ENCODE measurements around the gene MAPKAPK2. TPM values are rescaled to one million over a fixed set of nuclear protein-coding genes. Genes with fewer than 3 reads are reported as not detected.
"Not testable (repeated sequence)": the region's sequence is repeated elsewhere in the genome, so short reads cannot be mapped to it uniquely, and the experiment has no call there.

The MAPKAPK2 gene
- polyA plus RNA-seq, 1 donor from 2014 or later = 9.0 TPM

- no peak for TF ChIP-seq SMC3 (conservative IDR thresholded peaks at IDR 0.05; ENCODE audit: poor library complexity)
These were observed 76.6 kb downstream of the MAPKAPK2 start (continued) for GRCh38 chr1:206761159-206761768.

- not testable (repeated sequence) for H3K27ac ChIP-seq (ENCODE audit: low read length); H3K9me3 ChIP-seq (ENCODE audit: low read length); H3K9me2 ChIP-seq (ENCODE audit: insufficient read depth, low read length); H3K27me3 ChIP-seq (ENCODE audit: insufficient read depth, low read depth, low read length); H2AFZ ChIP-seq (ENCODE audit: low read depth, low read length); H4K20me1 ChIP-seq (ENCODE audit: insufficient read depth); H3K36me3 ChIP-seq (ENCODE audit: insufficient read depth, low read length); H3K9ac ChIP-seq (ENCODE audit: low read length); H3F3A ChIP-seq (ENCODE audit: insufficient read depth, low read length, poor library complexity, severe bottlenecking); H3K4me3 ChIP-seq (ENCODE audit: low read length); H3K4me2 ChIP-seq (ENCODE audit: low read length); H3K79me2 ChIP-seq (replicated peaks; ENCODE audit: insufficient read depth, low read length)
These were observed 78.1 kb downstream of the MAPKAPK2 start for GRCh38 chr1:206762741-206763364.

GRCh38 chr1:206765771-206766170 lies 81.1 kb downstream of the MAPKAPK2 start:
- not testable (repeated sequence) for H3K9me3 ChIP-seq (ENCODE audit: low read length); H3K79me2 ChIP-seq (replicated peaks; ENCODE audit: insufficient read depth, low read length); H3K27me3 ChIP-seq (ENCODE audit: insufficient read depth, low read depth, low read length); H4K20me1 ChIP-seq (ENCODE audit: insufficient read depth); H3K4me2 ChIP-seq (ENCODE audit: low read length); H3K9me2 ChIP-seq (ENCODE audit: insufficient read depth, low read length); H3K27ac ChIP-seq (ENCODE audit: low read length); H3K36me3 ChIP-seq (ENCODE audit: insufficient read depth, low read length); H3K9ac ChIP-seq (ENCODE audit: low read length); H2AFZ ChIP-seq (ENCODE audit: low read depth, low read length); H3F3A ChIP-seq (ENCODE audit: insufficient read depth, low read length, poor library complexity, severe bottlenecking); H3K4me3 ChIP-seq (ENCODE audit: low read length)

GRCh38 chr1:206766251-206766856 lies 81.6 kb downstream of the MAPKAPK2 start:
- Histone ChIP-seq H2AFZ (ENCODE audit: low read depth, low read length) (no peak overlapping the region), H3F3A (ENCODE audit: insufficient read depth, low read length, poor library complexity, severe bottlenecking) (no peaks in the 10 kb centered on the region), H3K27me3 (ENCODE audit: insufficient read depth, low read depth, low read length) (no peaks in the 10 kb centered on the region), H3K27ac (ENCODE audit: low read length) (no peak overlapping the region), H3K9ac (ENCODE audit: low read length) (no peak overlapping the region), H4K20me1 (ENCODE audit: insufficient read depth) (no peaks in the 10 kb centered on the region), H3K4me3 (ENCODE audit: low read length) (no peak overlapping the region), H3K4me2 (ENCODE audit: low read length) (no peak overlapping the region), H3K9me2 (ENCODE audit: insufficient read depth, low read length) (no peaks in the 10 kb centered on the region), H3K36me3 (ENCODE audit: insufficient read depth, low read length) (no peaks in the 10 kb centered on the region), H3K79me2 (replicated peaks; ENCODE audit: insufficient read depth, low read length) (no peaks in the 10 kb centered on the region), H3K9me3 (ENCODE audit: low read length) (no peaks in the 10 kb centered on the region)
- no peak for TF ChIP-seq POLR2AphosphoS5 (IDR thresholded peaks at IDR 0.05)
- no peak for TF ChIP-seq TAF1 (IDR thresholded peaks at IDR 0.05; ENCODE audit: low read depth)
- TF ChIP-seq RAD21 (conservative IDR thresholded peaks at IDR 0.05) = no peak
- TF ChIP-seq EZH2 (IDR thresholded peaks at IDR 0.05; ENCODE audit: borderline replicate concordance, insufficient read depth, low read length, poor library complexity, severe bottlenecking) = no peak
- TF ChIP-seq MXI1 (conservative IDR thresholded peaks at IDR 0.05; ENCODE audit: poor library complexity, severe bottlenecking) = no peak
